Measurements from ENCODE around the gene GPR171.

GPR171 gene

GRCh38 chr3:151230646-151231045 lies 27.6 kb upstream of the GPR171 start:
- no peak for TF ChIP-seq CTCF (IDR thresholded peaks at IDR 0.05; ENCODE audit: control extremely low read depth, extremely low read depth, low read depth, missing control alignments)
- POLR2A ChIA-PET, result interaction anchor here (0.7 kb wide), 1 partner anchor 9 kb away, joined by 4 read pairs; no protein-coding TSS in a partner anchor
- CTCF ChIA-PET, result interaction anchor here (1.1 to 8.2 kb wide), 4 partner anchors 31 to 62 kb away, joined by 3 to 120 read pairs (median 6); partner anchors contain the start of gene P2RY14
- peak; percentile 51 for DNase-seq (ENCODE audit: extremely low spot score)

GRCh38 chr3:151228666-151229040 lies 25.6 kb upstream of the GPR171 start:
- ChIA-PET CTCF (interaction anchor here (0.8 to 8.2 kb wide), 34 partner anchors 8 to 610 kb away, joined by 3 to 120 read pairs (median 6); partner anchors contain the start of gene P2RY14), POLR2A (no interaction called here)
- DNase-seq (ENCODE audit: extremely low spot score), result no peak
- no peak for TF ChIP-seq CTCF (IDR thresholded peaks at IDR 0.05; ENCODE audit: control extremely low read depth, extremely low read depth, low read depth, missing control alignments)

- peak; percentile 73 for DNase-seq (ENCODE audit: extremely low spot score)
- TF ChIP-seq CTCF (IDR thresholded peaks at IDR 0.05; ENCODE audit: control extremely low read depth, extremely low read depth, low read depth, missing control alignments), result peak; percentile 91
- CTCF ChIA-PET, result interaction anchor here (0.8 to 8.2 kb wide), 35 partner anchors 8 to 610 kb away, joined by 3 to 120 read pairs (median 6); partner anchors contain the start of gene P2RY14
- POLR2A ChIA-PET, result interaction anchor here (0.6 kb wide), 1 partner anchor 465 kb away, joined by 3 read pairs; the partner anchor contains the start of gene SIAH2
Observed at GRCh38 chr3:151227807-151228665, 25.0 kb upstream of the GPR171 start.

GRCh38 chr3:151227266-151227806 lies 24.3 kb upstream of the GPR171 start:
- ChIA-PET CTCF (interaction anchor here (0.7 to 8.2 kb wide), 19 partner anchors 9 to 611 kb away, joined by 3 to 120 read pairs (median 11); partner anchors contain the start of gene P2RY14), POLR2A (interaction anchor here (0.6 kb wide), 1 partner anchor 464 kb away, joined by 3 read pairs; the partner anchor contains the start of gene SIAH2)
- TF ChIP-seq CTCF (IDR thresholded peaks at IDR 0.05; ENCODE audit: control extremely low read depth, extremely low read depth, low read depth, missing control alignments), result no peak
- DNase-seq (ENCODE audit: extremely low spot score), result no peak

GRCh38 chr3:151226825-151227224 lies 23.8 kb upstream of the GPR171 start:
- no peak for TF ChIP-seq CTCF (IDR thresholded peaks at IDR 0.05; ENCODE audit: control extremely low read depth, extremely low read depth, low read depth, missing control alignments)
- POLR2A ChIA-PET, result no interaction called here
- no peak for DNase-seq (ENCODE audit: extremely low spot score)
- CTCF ChIA-PET, result interaction anchor here (0.7 to 8.2 kb wide), 18 partner anchors 9 to 612 kb away, joined by 3 to 120 read pairs (median 12); partner anchors contain the start of gene P2RY14

- no peak for DNase-seq (ENCODE audit: extremely low spot score)
- TF ChIP-seq CTCF (IDR thresholded peaks at IDR 0.05; ENCODE audit: control extremely low read depth, extremely low read depth, low read depth, missing control alignments), result no peak
- CTCF ChIA-PET, result interaction anchor here (2.3 to 8.2 kb wide), 8 partner anchors 10 to 60 kb away, joined by 8 to 120 read pairs (median 24); partner anchors contain the start of gene P2RY14
- POLR2A ChIA-PET, result no interaction called here
Observed at GRCh38 chr3:151226088-151226563, 23.1 kb upstream of the GPR171 start.

Data from GM10248 (cell line).